Measurements from ENCODE around the gene C12orf75. TPM values are rescaled to one million over a fixed set of nuclear protein-coding genes. Genes with fewer than 3 reads are reported as not detected.
"Not testable (repeated sequence)": the region's sequence is repeated elsewhere in the genome, so short reads cannot be mapped to it uniquely, and the experiment has no call there.

C12orf75 gene
- total RNA-seq, 1 donor from 2014 or later, result 41.6 TPM

- DNase-seq (ENCODE audit: low spot score in 2 of 2); FAIRE-seq: not testable (repeated sequence)
These were observed 73.6 kb downstream of the C12orf75 start for GRCh38 chr12:105404134-105404533.

GRCh38 chr12:105406497-105406896 is 76.0 kb downstream of the C12orf75 start:
- no peak for DNase-seq (ENCODE audit: low spot score in 2 of 2)
- FAIRE-seq, result no peak

GRCh38 chr12:105409279-105409678 is 78.8 kb downstream of the C12orf75 start:
- DNase-seq (ENCODE audit: low spot score in 2 of 2) (no peak), FAIRE-seq (no peak)

GRCh38 chr12:105409801-105410471 is 79.4 kb downstream of the C12orf75 start:
- FAIRE-seq (no peak), DNase-seq (ENCODE audit: low spot score in 2 of 2) (no peak)

GRCh38 chr12:105413911-105414487 is 83.5 kb downstream of the C12orf75 start:
- FAIRE-seq, result no peak
- DNase-seq (ENCODE audit: low spot score in 2 of 2), result no peak

- no peak for FAIRE-seq
- no peak for DNase-seq (ENCODE audit: low spot score in 2 of 2)
These were observed 87.2 kb downstream of the C12orf75 start for GRCh38 chr12:105417732-105418131.

- DNase-seq (ENCODE audit: low spot score in 2 of 2), result no peak
- FAIRE-seq, result no peak
These were observed 87.7 kb downstream of the C12orf75 start for GRCh38 chr12:105418229-105418628.

GRCh38 chr12:105418821-105419291 is 88.4 kb downstream of the C12orf75 start:
- no peak for FAIRE-seq
- DNase-seq (ENCODE audit: low spot score in 2 of 2), result no peak

GRCh38 chr12:105419606-105420005 is 89.1 kb downstream of the C12orf75 start:
- FAIRE-seq (no peak), DNase-seq (ENCODE audit: low spot score in 2 of 2) (no peak)

- FAIRE-seq, result no peak
These were observed 89.6 kb downstream of the C12orf75 start for GRCh38 chr12:105420046-105420445.

GRCh38 chr12:105420659-105421240 is 90.3 kb downstream of the C12orf75 start:
- DNase-seq (ENCODE audit: low spot score in 2 of 2) (peak; percentile 14 to 61), FAIRE-seq (no peak)

More at GRCh38 chr12:105420046-105420445, 89.6 kb downstream of the C12orf75 start:
- no peak for DNase-seq (ENCODE audit: low spot score in 2 of 2)

Other genes starting within 250 kb of the C12orf75 start
- 4.9 TPM for gene ALDH1L2, start 246.2 kb upstream of the C12orf75 start, total RNA-seq
- gene WASHC4, start 223.0 kb upstream of the C12orf75 start, total RNA-seq, result 73.0 TPM
- gene APPL2, start 94.5 kb upstream of the C12orf75 start, total RNA-seq, result 28.9 TPM